Peyer's patch (tissue), 4 donors: ENCODE data around the gene PBX4.

ENCODE experiments used
- CTCF ChIP-seq, 6 experiments: fragments of 450-650 bp in 4 of 6; fragments of 200-600 bp in 2 of 6; sonication (generic) in 1 of 6; IDR thresholded peaks; one replicate each; pipeline ENCODE4 v1.5.1; 2017 to 2019; ENCODE audit warnings: antibody characterized with exemption in 6 of 6, mild to moderate bottlenecking in 3 of 6, moderate library complexity in 1 of 6
- POLR2A ChIP-seq, 2 donors: fragments of 450-650 bp; IDR thresholded peaks; one replicate each; pipeline ENCODE4 v1.5.1; 2017; ENCODE audit warnings: antibody characterized with exemption in 2 of 2, mild to moderate bottlenecking in 2 of 2, moderate library complexity in 2 of 2

GRCh38 chr19:19659646-19660245 is 41.3 kb upstream of the PBX4 start:
- TF ChIP-seq CTCF (IDR thresholded peaks at IDR 0.05) (no peak), POLR2A (IDR thresholded peaks at IDR 0.05) (no peak)
